NT2/D1 (cell line): ENCODE measurements around the gene MAGI1.
"Not testable (repeated sequence)": the region's sequence is repeated elsewhere in the genome, so short reads cannot be mapped to it uniquely, and the experiment has no call there.

Source experiments
- SUZ12 ChIP-seq: IDR thresholded peaks from 2 replicates; pipeline ENCODE4 v1.6.1; 2011; ENCODE audit not compliant: insufficient read length, insufficient read depth; ENCODE audit errors: extremely low read depth
- YY1 ChIP-seq: IDR thresholded peaks from 2 replicates; pipeline ENCODE4 v1.6.1; 2011; ENCODE audit not compliant: insufficient read length, insufficient read depth
- ZNF274 ChIP-seq: IDR thresholded peaks from 2 replicates; pipeline ENCODE4 v1.6.1; 2011; ENCODE audit warnings: mild to moderate bottlenecking, low read depth, low read length

DNA sequence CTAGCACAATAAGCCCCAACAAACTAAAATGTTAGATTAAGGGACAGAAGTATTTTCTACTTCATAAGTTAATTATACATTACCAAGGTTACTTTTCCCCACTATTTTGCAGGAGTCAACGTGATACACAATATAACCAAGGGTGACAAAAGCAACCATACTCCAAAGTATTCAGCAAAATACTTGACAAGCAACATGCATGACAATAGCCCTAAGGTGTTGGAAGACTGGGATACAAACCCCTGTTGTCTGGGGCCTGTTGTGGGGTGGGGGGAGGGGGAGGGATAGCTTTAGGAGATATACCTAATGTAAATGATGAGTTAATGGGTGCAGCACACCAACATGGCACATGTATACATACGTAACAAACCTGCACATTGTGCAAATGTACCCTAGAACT lies 147.2 kb downstream of the MAGI1 start:
- not testable (repeated sequence) for TF ChIP-seq ZNF274, YY1, SUZ12
